H9 (cell line): Measurements from ENCODE around the gene CCT2. TPM values are rescaled to one million over a fixed set of nuclear protein-coding genes. Genes with fewer than 3 reads are reported as not detected.

Experiments
- DNase-seq: peaks from one replicate; pipeline ENCODE4 v3.0.0-alpha.2; 2017
- H2AFZ ChIP-seq: one replicate; pipeline ENCODE4 v1.6.1; 2013; ENCODE audit warnings: mild to moderate bottlenecking, low read length, control low read depth, moderate library complexity
- H2AK5ac ChIP-seq: 2 replicates; pipeline ENCODE4 v1.6.1; 2013; ENCODE audit warnings: low read length, control low read depth, mixed read lengths; ENCODE audit not compliant: insufficient read length
- H2BK120ac ChIP-seq: one replicate; pipeline ENCODE4 v1.6.1; 2013; ENCODE audit warnings: low read depth, mild to moderate bottlenecking, low read length, control low read depth, inconsistent platforms; ENCODE audit not compliant: poor library complexity, severe bottlenecking
- H2BK12ac ChIP-seq: 2 replicates; pipeline ENCODE4 v1.6.1; 2013; ENCODE audit warnings: low read length, control low read depth, mixed read lengths, low read depth; ENCODE audit not compliant: insufficient read length
- H2BK15ac ChIP-seq: 2 replicates; pipeline ENCODE4 v1.6.1; 2013; ENCODE audit warnings: low read depth, low read length, control low read depth
- H2BK20ac ChIP-seq: one replicate; pipeline ENCODE4 v1.6.1; 2013; ENCODE audit warnings: low read depth, mild to moderate bottlenecking, low read length, control low read depth, inconsistent platforms; ENCODE audit not compliant: poor library complexity, severe bottlenecking
- H2BK5ac ChIP-seq: 2 replicates; pipeline ENCODE4 v1.6.1; 2013; ENCODE audit warnings: low read length, control low read depth, mixed read lengths; ENCODE audit not compliant: insufficient read length
- H3K14ac ChIP-seq: 2 replicates; pipeline ENCODE4 v1.6.1; 2013; ENCODE audit warnings: low read length, control low read depth; ENCODE audit not compliant: insufficient read depth
- H3K18ac ChIP-seq: 2 replicates; pipeline ENCODE4 v1.6.1; 2013; ENCODE audit warnings: low read depth, mild to moderate bottlenecking, mixed read lengths, low read length, control low read depth; ENCODE audit not compliant: insufficient read length
- H3K23ac ChIP-seq: 2 replicates; pipeline ENCODE4 v1.6.1; 2013; ENCODE audit warnings: low read length, control low read depth, mixed read lengths, low read depth; ENCODE audit not compliant: insufficient read length
- H3K23me2 ChIP-seq: 2 replicates; pipeline ENCODE4 v1.6.1; 2013; ENCODE audit warnings: low read depth, mild to moderate bottlenecking, mixed read lengths, low read length, control low read depth; ENCODE audit not compliant: insufficient read length, poor library complexity, severe bottlenecking
- H3K27ac ChIP-seq: 2 replicates; pipeline ENCODE4 v1.5.1; 2013; ENCODE audit warnings: low read length, control low read depth, mixed read lengths, low read depth; ENCODE audit not compliant: insufficient read length
- H3K27me3 ChIP-seq: 2 replicates; pipeline ENCODE4 v1.6.1; 2013; ENCODE audit warnings: low read length, control low read depth, inconsistent platforms; ENCODE audit not compliant: insufficient read depth
- H3K4ac ChIP-seq: 2 replicates; pipeline ENCODE4 v1.6.1; 2013; ENCODE audit warnings: low read depth, mild to moderate bottlenecking, control low read depth, inconsistent platforms, low read length, moderate library complexity
- H3K4me1 ChIP-seq: 2 replicates; pipeline ENCODE4 v1.6.1; 2013; ENCODE audit warnings: low read length, control low read depth, inconsistent platforms; ENCODE audit not compliant: insufficient read depth
- H3K4me2 ChIP-seq: 2 replicates; pipeline ENCODE4 v1.6.1; 2013; ENCODE audit warnings: low read length, control low read depth, mixed read lengths; ENCODE audit not compliant: insufficient read length, insufficient read depth
- H3K56ac ChIP-seq: 2 replicates; pipeline ENCODE4 v1.6.1; 2013; ENCODE audit warnings: low read depth, mild to moderate bottlenecking, mixed read lengths, low read length, control low read depth; ENCODE audit not compliant: insufficient read length
- H3K79me1 ChIP-seq: 2 replicates; pipeline ENCODE4 v1.6.1; 2013; ENCODE audit warnings: low read depth, mild to moderate bottlenecking, moderate library complexity, low read length, control low read depth, inconsistent platforms; ENCODE audit not compliant: insufficient read depth, poor library complexity, severe bottlenecking
- H3K79me2 ChIP-seq: 2 replicates; pipeline ENCODE4 v1.6.1; 2013; ENCODE audit warnings: low read length, control low read depth, inconsistent platforms; ENCODE audit not compliant: insufficient read depth
- H3K9ac ChIP-seq: 2 replicates; pipeline ENCODE4 v1.6.1; 2013; ENCODE audit warnings: low read length, control low read depth, mixed read lengths; ENCODE audit not compliant: insufficient read length; ENCODE audit errors: extremely low read depth
- H3K9me3 ChIP-seq: one replicate; pipeline ENCODE4 v1.6.1; 2013; ENCODE audit warnings: low read depth, low read length, inconsistent platforms; ENCODE audit not compliant: control insufficient read depth
- H3T11ph ChIP-seq: one replicate; pipeline ENCODE4 v1.6.1; 2013; ENCODE audit warnings: mild to moderate bottlenecking, low read length, control low read depth, inconsistent platforms
- H4K20me1 ChIP-seq: one replicate; pipeline ENCODE4 v1.6.1; 2013; ENCODE audit not compliant: control insufficient read depth, insufficient read length, insufficient read depth
- H4K5ac ChIP-seq: 2 replicates; pipeline ENCODE4 v1.6.1; 2013; ENCODE audit warnings: low read depth, mild to moderate bottlenecking, mixed read lengths, low read length, control low read depth; ENCODE audit not compliant: insufficient read length
- H4K8ac ChIP-seq: replicated peaks from 2 replicates; pipeline ENCODE4 v1.6.1; 2013; ENCODE audit warnings: low read length, control low read depth, mixed read lengths, low read depth; ENCODE audit not compliant: insufficient read length
- H4K91ac ChIP-seq: 2 replicates; pipeline ENCODE4 v1.6.1; 2013; ENCODE audit warnings: low read depth, mild to moderate bottlenecking, moderate library complexity, mixed read lengths, low read length, control low read depth; ENCODE audit not compliant: insufficient read length
- H3K27ac Mint-ChIP-seq, 3 experiments: 2 replicates in 2 of 3; 3 replicates in 1 of 3; pipeline ENCODE4 v1.8.0; 2020 to 2021; ENCODE audit warnings: mixed read lengths in 3 of 3, mild to moderate bottlenecking in 1 of 3, moderate library complexity in 1 of 3
- H3K27me3 Mint-ChIP-seq: 2 replicates; pipeline ENCODE4 v1.8.0; 2021; ENCODE audit warnings: low read depth, mild to moderate bottlenecking, moderate library complexity, mixed read lengths
- H3K36me3 Mint-ChIP-seq, 3 experiments: 2 replicates in 2 of 3; 3 replicates in 1 of 3; pipeline ENCODE4 v1.8.0; 2020 to 2021; ENCODE audit warnings: low read depth in 3 of 3, mixed read lengths in 3 of 3; ENCODE audit not compliant: insufficient read depth in 1 of 3
- H3K4me1 Mint-ChIP-seq, 2 experiments: 2 replicates each; pipeline ENCODE4 v1.8.0; 2020; ENCODE audit warnings: mixed read lengths in 2 of 2
- H3K4me3 Mint-ChIP-seq, 2 experiments: 2 replicates in 1 of 2; 3 replicates in 1 of 2; pipeline ENCODE4 v1.8.0; 2020 to 2021; ENCODE audit warnings: mild to moderate bottlenecking in 2 of 2, mixed read lengths in 2 of 2, moderate library complexity in 1 of 2
- H3K9me3 Mint-ChIP-seq, 2 experiments: 2 replicates in 1 of 2; 3 replicates in 1 of 2; pipeline ENCODE4 v1.8.0; 2020; ENCODE audit warnings: mild to moderate bottlenecking in 2 of 2, mixed read lengths in 2 of 2, moderate library complexity in 1 of 2
- WGBS: extraction: QIAGEN DNeasy Blood & Tissue Kit; methylation state at CpG from one replicate; pipeline ENCODE4 v1.1.7; 2013; ENCODE audit warnings: missing lambda C conversion rate, low lambda C conversion rate, mixed read lengths; ENCODE audit not compliant: insufficient read length; ENCODE audit errors: extremely low coverage; 5-methylcytosine and 5-hydroxymethylcytosine counted together
- total RNA-seq: library from RNA; stranded (reverse); gene quantifications from 2 replicates; pipeline ENCODE4 v1.2.1, GENCODE V29; 2021
- TF ChIP-seq, protein P1 (sequence below): fragments of 200-600 bp; sonication (generic); conservative IDR thresholded peaks from 3 replicates; pipeline ENCODE4 v1.8.0; 2021; ENCODE audit warnings: antibody characterized with exemption, mild to moderate bottlenecking

The CCT2 gene
- total RNA-seq, 1 experiment from 2014 or later = 405 TPM

DNA sequence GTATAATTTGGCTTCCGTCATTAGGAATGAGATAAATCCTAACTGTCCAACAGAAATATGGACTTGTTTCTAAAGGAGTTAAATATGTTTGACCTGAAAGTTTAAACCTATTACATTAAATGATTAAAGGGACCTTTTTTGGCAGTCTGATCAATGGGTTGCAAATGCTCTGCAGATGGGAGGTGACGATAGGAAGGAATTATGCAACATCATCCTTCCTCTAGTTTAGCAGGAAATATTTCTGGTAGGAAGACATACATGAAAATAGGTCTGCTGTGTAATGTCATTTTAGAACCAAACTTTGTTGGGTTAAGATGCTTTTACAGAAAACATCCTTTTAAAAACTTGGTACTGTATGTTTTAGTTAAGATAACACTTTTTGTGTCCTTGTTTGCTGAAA lies 22.9 kb downstream of the CCT2 start:
- Mint-ChIP-seq H3K36me3 (peaks cover 4 to 6% (median 5%) of the 10 kb centered on the region in 3 experiments; a peak in 5 of 7 replicates), H3K9me3 (0 out of 5 replicates have a peak, but pooled peaks cover 0 to 2% of the 10 kb centered on the region in 2 experiments)
- no CpG with 5 or more reads among the region's 2 CpGs for WGBS

More for the DNA sequence above, 22.9 kb downstream of the CCT2 start:
- H3K27me3 Mint-ChIP-seq = no peaks in the 10 kb centered on the region; the same call in 1 of the 2 replicates
- DNase-seq = no peak
- no peak overlapping the region for H3K27ac ChIP-seq
- H3K4me1 Mint-ChIP-seq = peaks cover 3% of the 10 kb centered on the region in 2 experiments; a peak in 2 of 4 replicates
- H2BK5ac ChIP-seq = no peak overlapping the region
- no peak overlapping the region for H2BK15ac ChIP-seq
- no peak overlapping the region for H4K91ac ChIP-seq
- no peak overlapping the region for H3K9ac ChIP-seq
- H2BK12ac ChIP-seq = no peak overlapping the region
- no peak overlapping the region for H3K4me2 ChIP-seq
- H3K23me2 ChIP-seq = no peaks in the 10 kb centered on the region
- no peaks in the 10 kb centered on the region for H3K27me3 ChIP-seq
- H3K79me2 ChIP-seq = no peaks in the 10 kb centered on the region
- no peak overlapping the region for H2AK5ac ChIP-seq
- H3K18ac ChIP-seq = no peak overlapping the region
- H3K27ac Mint-ChIP-seq = no peak overlapping the region
- H3K9me3 ChIP-seq = no peaks in the 10 kb centered on the region
- no peak overlapping the region for H3K56ac ChIP-seq
- no peak overlapping the region for H2AFZ ChIP-seq
- no peak overlapping the region for H4K5ac ChIP-seq
- no peaks in the 10 kb centered on the region for H3K79me1 ChIP-seq
- no peak overlapping the region for H2BK120ac ChIP-seq
- no peak overlapping the region for H3K4me3 Mint-ChIP-seq
- no peaks in the 10 kb centered on the region for H3K4me1 ChIP-seq
- H2BK20ac ChIP-seq = no peak overlapping the region
- no peak overlapping the region for H3K4ac ChIP-seq
- H4K20me1 ChIP-seq = no peaks in the 10 kb centered on the region
- H3K23ac ChIP-seq = no peak overlapping the region
- no peak overlapping the region for H4K8ac ChIP-seq
- H3T11ph ChIP-seq = no peak overlapping the region
- no peak overlapping the region for H3K14ac ChIP-seq
- TF ChIP-seq, protein P1, sequence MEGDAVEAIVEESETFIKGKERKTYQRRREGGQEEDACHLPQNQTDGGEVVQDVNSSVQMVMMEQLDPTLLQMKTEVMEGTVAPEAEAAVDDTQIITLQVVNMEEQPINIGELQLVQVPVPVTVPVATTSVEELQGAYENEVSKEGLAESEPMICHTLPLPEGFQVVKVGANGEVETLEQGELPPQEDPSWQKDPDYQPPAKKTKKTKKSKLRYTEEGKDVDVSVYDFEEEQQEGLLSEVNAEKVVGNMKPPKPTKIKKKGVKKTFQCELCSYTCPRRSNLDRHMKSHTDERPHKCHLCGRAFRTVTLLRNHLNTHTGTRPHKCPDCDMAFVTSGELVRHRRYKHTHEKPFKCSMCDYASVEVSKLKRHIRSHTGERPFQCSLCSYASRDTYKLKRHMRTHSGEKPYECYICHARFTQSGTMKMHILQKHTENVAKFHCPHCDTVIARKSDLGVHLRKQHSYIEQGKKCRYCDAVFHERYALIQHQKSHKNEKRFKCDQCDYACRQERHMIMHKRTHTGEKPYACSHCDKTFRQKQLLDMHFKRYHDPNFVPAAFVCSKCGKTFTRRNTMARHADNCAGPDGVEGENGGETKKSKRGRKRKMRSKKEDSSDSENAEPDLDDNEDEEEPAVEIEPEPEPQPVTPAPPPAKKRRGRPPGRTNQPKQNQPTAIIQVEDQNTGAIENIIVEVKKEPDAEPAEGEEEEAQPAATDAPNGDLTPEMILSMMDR = no peak
